ENCODE data around the gene EN1.
A peak's percentile ranks its signal among the peaks of the same experiment; 100 is the strongest.

EN1 gene

DNA sequence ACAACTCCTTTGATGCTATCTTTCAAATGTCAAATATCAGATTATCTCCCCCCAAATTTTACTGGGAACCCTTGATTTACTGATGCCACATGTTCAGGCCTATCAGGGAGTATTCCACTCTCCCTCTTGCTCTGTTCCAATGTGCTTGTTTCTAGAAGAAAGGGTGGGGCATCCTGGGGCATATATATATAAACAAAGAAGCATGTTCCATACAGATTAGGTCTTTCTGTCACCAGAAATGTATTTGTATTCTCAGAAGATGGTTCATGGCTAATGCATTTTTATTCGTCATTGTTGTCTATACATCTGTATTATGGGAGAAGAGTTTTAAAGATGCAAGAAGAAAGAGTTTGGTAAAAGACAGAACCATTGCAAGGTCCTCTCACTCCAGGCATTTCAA lies 24.9 kb downstream of the EN1 start:
- in situ Hi-C loops (cut with HindIII; ENCODE audit: low pct_unique_long_range_greater_than_20kb, low sequenced_read_pairs), result no loop called here
- no peak for TF ChIP-seq JUND (IDR thresholded peaks at IDR 0.05; ENCODE audit: low read depth)
- no peak for DNase-seq (ENCODE audit: low read depth in 1 of 2, low spot score in 1 of 2)

DNA sequence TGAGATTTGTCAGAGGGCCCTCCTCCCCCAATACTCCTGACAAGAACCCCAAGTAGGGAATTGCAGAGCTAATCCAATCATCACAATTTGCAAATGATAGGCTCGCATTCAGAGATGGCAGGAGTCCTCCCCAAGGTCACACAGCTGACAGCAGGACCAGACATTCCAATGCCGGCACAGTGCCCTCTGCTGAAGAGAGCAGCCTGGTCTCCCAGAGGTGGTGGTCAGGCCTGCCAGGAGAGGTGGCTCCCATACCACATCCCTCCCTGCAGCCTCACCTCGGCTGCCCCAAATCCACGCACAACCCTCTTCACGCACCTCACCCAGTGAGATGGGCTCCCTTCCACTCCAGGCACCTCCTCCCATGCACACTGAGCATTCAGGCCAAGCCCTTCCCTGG lies 25.4 kb downstream of the EN1 start:
- no peak for DNase-seq (ENCODE audit: low read depth in 1 of 2, low spot score in 1 of 2)
- in situ Hi-C loops (cut with HindIII; ENCODE audit: low pct_unique_long_range_greater_than_20kb, low sequenced_read_pairs), result no loop called here
- no peak for TF ChIP-seq JUND (IDR thresholded peaks at IDR 0.05; ENCODE audit: low read depth)

DNA sequence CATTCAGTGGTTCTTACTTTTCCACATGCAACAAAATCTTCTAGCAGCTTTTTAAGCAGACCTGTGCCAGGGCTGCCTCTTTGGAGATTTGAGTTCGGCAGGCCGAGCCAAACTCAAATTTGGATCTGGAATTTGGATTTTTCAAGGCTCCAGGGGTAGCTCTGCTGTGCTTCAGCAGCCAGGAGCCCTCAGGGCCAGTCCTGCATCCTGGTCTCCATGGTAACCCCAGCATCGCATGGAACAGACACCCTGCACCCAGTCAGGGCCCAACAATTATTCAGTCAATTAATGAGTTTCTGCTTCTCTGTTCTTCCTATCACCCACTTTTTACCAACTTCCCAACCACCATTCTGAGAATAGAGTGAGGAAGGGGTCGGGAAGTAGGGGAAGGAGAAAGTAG lies 30.0 kb downstream of the EN1 start:
- in situ Hi-C loops (cut with HindIII; ENCODE audit: low pct_unique_long_range_greater_than_20kb, low sequenced_read_pairs), result no loop called here
- no peak for TF ChIP-seq JUND (IDR thresholded peaks at IDR 0.05; ENCODE audit: low read depth)
- no peak for DNase-seq (ENCODE audit: low read depth in 1 of 2, low spot score in 1 of 2)

DNA sequence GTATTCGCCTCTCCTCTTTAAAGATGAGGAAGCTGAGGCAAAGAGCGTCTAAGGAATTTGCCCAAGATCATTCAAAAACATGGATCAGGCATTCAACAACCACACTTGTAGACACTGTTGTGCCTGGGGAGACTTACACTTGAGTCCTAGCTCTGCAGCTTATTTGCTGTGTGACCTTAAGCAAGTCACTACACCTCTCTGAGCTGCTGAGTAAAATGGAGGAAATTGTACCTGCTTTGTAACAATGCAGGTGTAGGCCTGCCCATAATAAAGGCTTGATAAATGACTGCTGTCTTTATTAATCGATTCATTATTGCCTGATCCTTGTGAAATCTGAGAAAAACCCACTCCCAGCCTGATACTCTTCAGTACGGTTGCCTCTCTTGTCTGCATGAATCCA lies 30.8 kb downstream of the EN1 start:
- no peak for DNase-seq (ENCODE audit: low read depth in 1 of 2, low spot score in 1 of 2)
- in situ Hi-C loops (cut with HindIII; ENCODE audit: low pct_unique_long_range_greater_than_20kb, low sequenced_read_pairs), result no loop called here
- TF ChIP-seq JUND (IDR thresholded peaks at IDR 0.05; ENCODE audit: low read depth), result no peak

DNA sequence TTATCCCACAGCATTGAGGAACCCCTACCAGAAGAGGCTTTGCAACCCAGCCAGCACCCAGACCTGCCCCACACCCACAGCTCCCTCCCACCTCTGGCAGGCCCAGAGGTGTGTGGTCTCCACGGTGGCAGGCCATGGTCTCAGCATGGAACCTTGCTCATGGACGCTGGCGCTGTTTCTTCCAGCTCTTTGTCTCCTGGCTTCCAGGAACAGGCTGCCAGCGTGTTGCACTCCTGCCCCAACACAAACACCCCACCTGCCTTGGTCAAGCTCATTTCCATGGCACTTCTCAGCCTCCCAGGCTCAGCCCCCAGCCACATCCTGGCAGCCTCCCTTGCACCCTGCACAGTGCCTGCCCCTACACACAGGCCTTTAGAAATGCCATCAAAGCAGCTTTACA lies 31.7 kb downstream of the EN1 start:
- in situ Hi-C loops (cut with HindIII; ENCODE audit: low pct_unique_long_range_greater_than_20kb, low sequenced_read_pairs), result no loop called here
- no peak for TF ChIP-seq JUND (IDR thresholded peaks at IDR 0.05; ENCODE audit: low read depth)
- no peak for DNase-seq (ENCODE audit: low read depth in 1 of 2, low spot score in 1 of 2)

DNA sequence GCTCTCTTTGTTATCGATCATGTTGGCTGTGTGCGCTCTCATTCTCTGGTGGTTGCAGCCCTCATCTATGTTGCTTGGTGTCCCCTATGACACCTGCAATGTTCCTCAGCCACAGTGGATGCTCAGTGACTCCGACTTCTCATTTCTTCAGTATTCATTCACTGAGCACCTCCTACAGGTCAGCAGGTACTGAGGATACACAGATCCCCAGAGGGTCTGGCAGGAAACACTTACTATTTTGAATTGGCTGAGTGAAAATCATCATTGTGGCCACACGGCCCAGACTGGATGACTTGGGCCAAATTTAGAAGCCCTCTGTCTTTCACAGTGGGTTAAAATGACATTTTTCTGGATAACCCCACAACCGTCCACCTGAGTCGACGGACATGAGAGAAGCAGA lies 32.1 kb downstream of the EN1 start:
- in situ Hi-C loops (cut with HindIII; ENCODE audit: low pct_unique_long_range_greater_than_20kb, low sequenced_read_pairs), result no loop called here
- TF ChIP-seq JUND (IDR thresholded peaks at IDR 0.05; ENCODE audit: low read depth), result no peak
- no peak for DNase-seq (ENCODE audit: low read depth in 1 of 2, low spot score in 1 of 2)

DNA sequence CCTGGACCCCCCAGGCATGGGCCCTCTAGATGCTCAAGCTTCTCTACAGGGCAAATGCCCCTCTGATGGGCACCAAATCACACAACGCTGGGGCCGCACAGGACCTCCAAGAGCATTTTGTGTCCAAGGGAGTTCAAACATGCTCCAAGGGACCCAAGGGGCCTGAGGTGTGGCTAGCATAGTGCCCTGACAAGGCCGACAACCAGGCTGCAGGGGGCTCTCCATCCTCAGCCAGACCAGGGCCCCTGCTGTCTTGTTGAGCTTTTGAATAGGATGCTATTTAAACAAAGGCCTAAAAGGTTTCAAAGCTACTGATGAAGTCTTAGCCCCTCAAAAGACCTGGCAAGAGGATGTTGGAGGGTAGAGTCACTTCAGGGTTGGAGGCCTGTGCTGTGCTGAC lies 33.1 kb downstream of the EN1 start:
- in situ Hi-C loops (cut with HindIII; ENCODE audit: low pct_unique_long_range_greater_than_20kb, low sequenced_read_pairs), result no loop called here
- TF ChIP-seq JUND (IDR thresholded peaks at IDR 0.05; ENCODE audit: low read depth), result no peak
- DNase-seq (ENCODE audit: low read depth in 1 of 2, low spot score in 1 of 2), result no peak

DNA sequence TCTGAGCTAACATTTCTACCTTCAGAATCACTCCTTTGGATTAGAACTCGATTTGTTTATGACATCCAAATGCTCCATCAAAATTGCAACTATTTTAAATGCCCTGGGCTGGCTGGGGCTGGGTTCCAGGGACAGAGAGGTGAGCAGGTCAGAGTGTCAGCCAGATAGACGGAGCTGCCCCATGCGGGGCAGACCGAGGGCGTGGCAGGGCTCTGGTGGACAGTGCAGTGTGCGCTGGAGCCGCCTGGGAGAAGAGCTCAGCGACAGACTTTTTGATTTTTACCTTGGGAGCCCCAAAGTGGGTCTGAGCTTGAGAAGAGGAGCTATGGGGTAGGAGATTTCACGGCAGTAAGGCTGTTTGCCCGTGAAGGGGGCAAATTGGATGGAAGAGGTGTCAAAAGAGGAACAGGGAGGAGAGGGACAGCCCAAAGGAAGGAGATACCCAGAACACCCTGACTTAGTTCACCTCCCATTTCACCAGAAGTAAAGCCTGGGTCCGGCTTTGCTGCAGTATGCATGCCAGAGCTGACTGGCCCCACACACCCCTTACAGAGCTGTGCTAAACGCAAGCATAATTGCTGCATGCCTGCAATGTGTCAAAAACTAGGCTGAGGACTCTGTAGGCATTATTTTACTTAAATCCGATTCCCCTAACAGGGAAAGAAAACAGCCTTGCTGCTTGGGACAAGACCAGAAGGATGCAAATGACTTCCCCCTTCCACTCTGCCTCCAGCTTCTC lies 33.7 kb downstream of the EN1 start:
- no peak for DNase-seq (ENCODE audit: low read depth in 1 of 2, low spot score in 1 of 2)
- TF ChIP-seq JUND (IDR thresholded peaks at IDR 0.05; ENCODE audit: low read depth), result no peak
- in situ Hi-C loops (cut with HindIII; ENCODE audit: low pct_unique_long_range_greater_than_20kb, low sequenced_read_pairs), result no loop called here

DNA sequence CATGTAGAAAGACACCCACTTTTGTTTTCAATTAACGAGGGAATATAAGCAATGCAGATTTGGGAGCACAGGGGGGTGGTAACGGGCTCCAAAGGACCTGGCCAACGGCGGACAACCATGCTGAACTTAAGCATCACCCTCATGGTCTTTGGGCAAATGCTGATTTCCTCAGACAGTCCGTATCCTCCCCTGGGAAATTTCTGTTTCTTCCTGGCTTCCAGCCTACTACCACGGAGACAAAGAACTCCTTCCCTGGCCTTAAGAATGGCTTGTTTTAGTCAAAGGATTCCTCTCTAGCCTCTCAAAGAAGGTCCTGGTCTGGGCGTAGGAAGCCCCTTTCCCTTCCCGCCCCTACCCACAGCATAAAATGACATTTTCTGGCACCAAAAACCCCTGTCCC lies 34.3 kb downstream of the EN1 start:
- no peak for DNase-seq (ENCODE audit: low read depth in 1 of 2, low spot score in 1 of 2)
- in situ Hi-C loops (cut with HindIII; ENCODE audit: low pct_unique_long_range_greater_than_20kb, low sequenced_read_pairs), result no loop called here
- no peak for TF ChIP-seq JUND (IDR thresholded peaks at IDR 0.05; ENCODE audit: low read depth)

DNA sequence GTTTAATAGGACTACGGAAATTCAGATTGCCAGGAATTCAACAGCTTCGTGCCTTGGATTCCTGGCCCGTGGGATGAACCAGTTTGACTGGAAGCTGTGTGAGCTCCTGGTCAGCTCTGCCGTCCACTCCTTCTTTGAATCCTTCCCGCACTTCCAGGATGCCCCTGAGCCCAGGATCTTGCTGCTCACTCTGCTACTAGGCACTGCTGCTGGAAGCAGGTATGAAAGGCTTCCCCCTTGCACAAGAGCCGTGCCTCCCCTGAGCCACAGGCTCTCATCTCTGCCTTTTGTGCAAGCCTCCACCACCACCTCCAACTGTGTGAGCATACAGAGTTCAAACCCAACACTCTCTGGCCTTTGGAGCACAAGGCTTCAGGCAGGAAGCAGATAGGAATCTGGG lies 34.9 kb downstream of the EN1 start:
- in situ Hi-C loops (cut with HindIII; ENCODE audit: low pct_unique_long_range_greater_than_20kb, low sequenced_read_pairs), result no loop called here
- peak in 1 of 2 experiments; percentile 64 for DNase-seq (ENCODE audit: low read depth in 1 of 2, low spot score in 1 of 2)
- no peak for TF ChIP-seq JUND (IDR thresholded peaks at IDR 0.05; ENCODE audit: low read depth)

DNA sequence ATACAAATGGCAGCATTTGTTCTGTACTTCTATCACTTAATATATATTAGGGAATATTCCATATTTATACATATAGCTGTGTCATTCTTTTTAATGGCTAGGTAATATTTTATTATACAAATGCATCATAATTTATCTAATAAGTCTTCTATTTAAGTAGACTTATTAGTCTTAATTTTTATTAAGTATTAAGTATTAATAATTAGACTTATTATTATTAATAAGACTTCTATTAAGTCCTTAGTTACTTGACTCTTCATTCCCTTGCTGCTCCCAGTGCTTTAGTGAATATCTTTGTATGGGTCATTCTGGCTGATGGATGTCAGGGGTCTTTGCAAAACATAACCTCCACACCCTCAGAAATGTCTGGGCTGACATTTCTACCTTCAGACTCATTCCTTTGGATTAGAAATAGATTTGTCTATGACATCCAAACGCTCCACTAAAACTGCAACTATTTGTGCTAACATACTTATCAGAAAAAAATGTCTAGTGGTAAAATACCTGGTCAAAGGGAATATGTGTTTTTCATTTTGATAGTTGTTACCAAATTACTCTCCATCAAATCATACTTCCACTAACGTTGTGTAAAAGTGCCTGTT lies 35.8 kb downstream of the EN1 start:
- no peak for TF ChIP-seq JUND (IDR thresholded peaks at IDR 0.05; ENCODE audit: low read depth)
- no peak for DNase-seq (ENCODE audit: low read depth in 1 of 2, low spot score in 1 of 2)
- in situ Hi-C loops (cut with HindIII; ENCODE audit: low pct_unique_long_range_greater_than_20kb, low sequenced_read_pairs), result no loop called here

DNA sequence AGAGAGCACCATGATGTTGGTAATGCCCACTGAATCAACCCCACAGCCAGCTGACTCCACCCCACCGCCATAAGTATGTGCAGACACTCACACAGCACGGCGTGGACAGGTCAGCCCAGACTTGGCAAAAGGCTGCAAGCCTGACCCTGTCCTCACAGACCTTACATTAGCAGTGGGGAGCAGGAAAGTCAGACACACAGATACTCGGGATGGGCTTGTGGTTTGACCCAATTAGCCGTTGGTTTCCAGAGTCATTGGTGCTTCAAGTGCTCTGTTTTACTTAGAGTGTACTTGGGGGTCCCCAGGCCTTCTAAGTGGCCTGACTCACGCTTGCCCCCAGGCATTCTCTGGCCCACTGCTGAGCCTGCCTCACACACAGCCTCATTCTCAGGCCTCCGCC lies 36.7 kb downstream of the EN1 start:
- no peak for DNase-seq (ENCODE audit: low read depth in 1 of 2, low spot score in 1 of 2)
- TF ChIP-seq JUND (IDR thresholded peaks at IDR 0.05; ENCODE audit: low read depth), result no peak
- in situ Hi-C loops (cut with HindIII; ENCODE audit: low pct_unique_long_range_greater_than_20kb, low sequenced_read_pairs), result no loop called here

DNA sequence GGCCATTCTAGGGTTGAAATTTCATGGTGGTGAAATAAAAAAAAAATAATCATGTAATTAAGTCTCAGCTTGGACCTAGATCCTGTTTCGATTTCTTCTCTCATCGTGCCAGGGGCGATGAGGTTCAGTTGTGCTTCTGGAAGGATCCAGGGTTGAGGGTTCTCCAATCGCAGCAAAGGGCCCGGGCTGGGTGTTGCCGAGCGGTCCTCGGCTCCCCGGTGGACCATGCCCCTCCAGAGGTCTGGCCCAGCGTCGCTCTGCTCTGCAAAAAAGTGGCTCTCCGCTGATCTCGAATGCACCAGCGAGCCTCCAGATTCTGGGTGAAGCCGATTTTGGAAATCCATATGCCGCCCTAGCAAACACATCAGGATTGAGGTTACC lies 39.0 kb downstream of the EN1 start:
- TF ChIP-seq JUND (IDR thresholded peaks at IDR 0.05; ENCODE audit: low read depth), result no peak
- no peak for DNase-seq (ENCODE audit: low read depth in 1 of 2, low spot score in 1 of 2)
- in situ Hi-C loops (cut with HindIII; ENCODE audit: low pct_unique_long_range_greater_than_20kb, low sequenced_read_pairs), result no loop called here
